OCI-LY3 (cell line): ENCODE results near the gene SORBS1.

Experiments used
- EZH2phosphoT487 ChIP-seq: fragments of 200-600 bp; shearing (Covaris generic); IDR thresholded peaks from 2 replicates; pipeline ENCODE4 v1.6.1; 2018; ENCODE audit warnings: antibody characterized with exemption, mixed run types, low read depth
- TF ChIP-seq, protein P1 (sequence below): fragments of 200-600, 300-600 bp; sonication (generic); IDR thresholded peaks from 2 replicates; pipeline ENCODE4 v1.5.1; 2014; ENCODE audit warnings: antibody characterized with exemption, low read length, low read depth

GRCh38 chr10:95401704-95402469, 159.3 kb downstream of the SORBS1 start:
- TF ChIP-seq, protein P1, sequence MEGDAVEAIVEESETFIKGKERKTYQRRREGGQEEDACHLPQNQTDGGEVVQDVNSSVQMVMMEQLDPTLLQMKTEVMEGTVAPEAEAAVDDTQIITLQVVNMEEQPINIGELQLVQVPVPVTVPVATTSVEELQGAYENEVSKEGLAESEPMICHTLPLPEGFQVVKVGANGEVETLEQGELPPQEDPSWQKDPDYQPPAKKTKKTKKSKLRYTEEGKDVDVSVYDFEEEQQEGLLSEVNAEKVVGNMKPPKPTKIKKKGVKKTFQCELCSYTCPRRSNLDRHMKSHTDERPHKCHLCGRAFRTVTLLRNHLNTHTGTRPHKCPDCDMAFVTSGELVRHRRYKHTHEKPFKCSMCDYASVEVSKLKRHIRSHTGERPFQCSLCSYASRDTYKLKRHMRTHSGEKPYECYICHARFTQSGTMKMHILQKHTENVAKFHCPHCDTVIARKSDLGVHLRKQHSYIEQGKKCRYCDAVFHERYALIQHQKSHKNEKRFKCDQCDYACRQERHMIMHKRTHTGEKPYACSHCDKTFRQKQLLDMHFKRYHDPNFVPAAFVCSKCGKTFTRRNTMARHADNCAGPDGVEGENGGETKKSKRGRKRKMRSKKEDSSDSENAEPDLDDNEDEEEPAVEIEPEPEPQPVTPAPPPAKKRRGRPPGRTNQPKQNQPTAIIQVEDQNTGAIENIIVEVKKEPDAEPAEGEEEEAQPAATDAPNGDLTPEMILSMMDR: no peak
- no peak for TF ChIP-seq EZH2phosphoT487
